T-helper 1 cell treated with Interleukin-12 subunit alpha and Interleukin-12 subunit beta and Interleukin-4 antibody, amounts not matched to agents 30 μg/mL and 1 μg/mL, for 36 hours (primary cell): ENCODE results near the gene TIGD4.

Source experiments
- H3K27ac Mint-ChIP-seq: one replicate; pipeline ENCODE4 v1.8.0; 2021; ENCODE audit warnings: mild to moderate bottlenecking, mixed read lengths
- H3K27me3 Mint-ChIP-seq: one replicate; pipeline ENCODE4 v1.8.0; 2021; ENCODE audit warnings: low read depth, mixed read lengths
- H3K36me3 Mint-ChIP-seq: one replicate; pipeline ENCODE4 v1.8.0; 2021; ENCODE audit warnings: low read depth, mixed read lengths
- H3K4me1 Mint-ChIP-seq: one replicate; pipeline ENCODE4 v1.8.0; 2021; ENCODE audit warnings: low read depth, mixed read lengths
- H3K4me3 Mint-ChIP-seq: one replicate; pipeline ENCODE4 v1.8.0; 2021; ENCODE audit warnings: mild to moderate bottlenecking, moderate library complexity, mixed read lengths
- H3K9me3 Mint-ChIP-seq: one replicate; pipeline ENCODE4 v1.8.0; 2021; ENCODE audit warnings: mixed read lengths

TIGD4 gene

GRCh38 chr4:152779513-152780266, at the start of gene TIGD4, which contains the start of gene ARFIP1:
Gene TIGD4 (minus strand): TSS chr4:152779730. CDS start chr4:152771004, 8,726 bp downstream.
Gene ARFIP1 (plus strand): TSS chr4:152779954. CDS start chr4:152829634, 49,680 bp downstream.
- peaks cover 24% of the 10 kb centered on the region for H3K27me3 Mint-ChIP-seq
- H3K9me3 Mint-ChIP-seq = no peaks in the 10 kb centered on the region
- peaks cover 11% of the 10 kb centered on the region for H3K36me3 Mint-ChIP-seq
- peak within 1 kb of the TSS; percentile 94 for H3K27ac Mint-ChIP-seq
- H3K4me1 Mint-ChIP-seq = peaks cover 36% of the 10 kb centered on the region
- H3K4me3 Mint-ChIP-seq = peak within 1 kb of the TSS; percentile 97

GRCh38 chr4:152828122-152828521, 48.6 kb upstream of the TIGD4 start:
- Mint-ChIP-seq H3K4me3 (no peak overlapping the region), H3K4me1 (peaks cover under 1% of the 10 kb centered on the region), H3K36me3 (peaks cover 14% of the 10 kb centered on the region), H3K9me3 (peaks cover 6% of the 10 kb centered on the region), H3K27ac (no peak overlapping the region), H3K27me3 (no peaks in the 10 kb centered on the region)

DNA sequence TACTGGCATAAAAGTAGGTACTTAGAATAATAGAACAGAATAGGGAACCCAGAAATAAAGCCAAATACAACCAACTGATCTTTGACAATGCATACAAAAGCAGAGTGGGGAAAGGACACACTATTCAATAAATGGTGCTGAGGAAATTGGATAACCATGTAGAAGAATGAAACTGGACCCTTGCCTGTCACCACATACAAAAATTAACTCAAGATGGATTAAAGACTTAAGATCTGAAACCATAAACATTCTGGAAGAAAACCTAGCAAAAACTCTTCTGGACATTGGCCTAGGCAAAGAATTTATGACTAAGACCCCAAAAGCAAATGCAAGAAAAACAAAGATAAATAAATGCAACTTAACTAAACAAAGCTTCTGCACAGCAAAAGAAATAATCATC, 45.8 kb upstream of the TIGD4 start:
- peaks cover 12% of the 10 kb centered on the region for H3K36me3 Mint-ChIP-seq
- H3K4me1 Mint-ChIP-seq = peaks cover 3% of the 10 kb centered on the region
- H3K27ac Mint-ChIP-seq = no peak overlapping the region
- H3K9me3 Mint-ChIP-seq = peaks cover 9% of the 10 kb centered on the region
- no peaks in the 10 kb centered on the region for H3K27me3 Mint-ChIP-seq
- H3K4me3 Mint-ChIP-seq = no peak overlapping the region

DNA sequence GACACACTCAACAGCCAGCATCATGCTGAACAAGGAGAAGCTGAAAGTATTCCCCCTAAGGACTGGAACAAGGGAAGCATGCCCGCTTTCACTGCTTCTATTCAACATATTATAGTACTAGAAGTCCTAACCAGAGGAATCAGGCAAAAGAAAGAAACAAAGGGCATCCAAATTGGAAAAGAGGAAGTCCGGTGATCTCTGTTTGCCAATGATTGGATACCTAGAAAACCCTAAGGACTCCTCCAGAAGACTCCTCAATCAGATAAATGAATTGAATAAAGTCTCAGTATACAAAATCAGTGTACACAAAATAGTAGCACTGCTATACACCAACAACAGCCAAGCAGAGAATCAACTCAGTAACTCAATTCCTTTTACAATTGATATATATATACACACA, 45.0 kb upstream of the TIGD4 start:
- peaks cover 9% of the 10 kb centered on the region for H3K9me3 Mint-ChIP-seq
- no peak overlapping the region for H3K27ac Mint-ChIP-seq
- H3K4me1 Mint-ChIP-seq = peaks cover 3% of the 10 kb centered on the region
- H3K4me3 Mint-ChIP-seq = no peak overlapping the region
- H3K36me3 Mint-ChIP-seq = peaks cover 12% of the 10 kb centered on the region
- no peaks in the 10 kb centered on the region for H3K27me3 Mint-ChIP-seq

- H3K4me1 Mint-ChIP-seq = peaks cover 8% of the 10 kb centered on the region
- peaks cover 17% of the 10 kb centered on the region for H3K9me3 Mint-ChIP-seq
- H3K27me3 Mint-ChIP-seq = no peaks in the 10 kb centered on the region
- no peak overlapping the region for H3K27ac Mint-ChIP-seq
- H3K36me3 Mint-ChIP-seq = peaks cover 14% of the 10 kb centered on the region
- no peak overlapping the region for H3K4me3 Mint-ChIP-seq
Observed at GRCh38 chr4:152822323-152822722, 42.8 kb upstream of the TIGD4 start.

GRCh38 chr4:152820073-152820472, 40.5 kb upstream of the TIGD4 start:
- Mint-ChIP-seq H3K4me3 (no peak overlapping the region), H3K4me1 (peaks cover 18% of the 10 kb centered on the region), H3K36me3 (peaks cover 33% of the 10 kb centered on the region), H3K27ac (no peak overlapping the region), H3K27me3 (no peaks in the 10 kb centered on the region), H3K9me3 (peaks cover 35% of the 10 kb centered on the region)

GRCh38 chr4:152819026-152819645, 39.6 kb upstream of the TIGD4 start:
- Mint-ChIP-seq H3K4me3 (no peak overlapping the region), H3K36me3 (peaks cover 40% of the 10 kb centered on the region), H3K4me1 (peaks cover 18% of the 10 kb centered on the region), H3K27ac (no peak overlapping the region), H3K9me3 (peaks cover 39% of the 10 kb centered on the region), H3K27me3 (no peaks in the 10 kb centered on the region)

- peaks cover 15% of the 10 kb centered on the region for H3K4me1 Mint-ChIP-seq
- H3K9me3 Mint-ChIP-seq = peaks cover 52% of the 10 kb centered on the region
- H3K27ac Mint-ChIP-seq = peak overlapping the region; percentile 8
- H3K4me3 Mint-ChIP-seq = no peak overlapping the region
- no peaks in the 10 kb centered on the region for H3K27me3 Mint-ChIP-seq
- peaks cover 47% of the 10 kb centered on the region for H3K36me3 Mint-ChIP-seq
Observed at GRCh38 chr4:152817331-152817730, 37.8 kb upstream of the TIGD4 start.

- H3K4me1 Mint-ChIP-seq = peaks cover 15% of the 10 kb centered on the region
- peaks cover 47% of the 10 kb centered on the region for H3K9me3 Mint-ChIP-seq
- H3K27me3 Mint-ChIP-seq = no peaks in the 10 kb centered on the region
- H3K36me3 Mint-ChIP-seq = peaks cover 52% of the 10 kb centered on the region
- H3K4me3 Mint-ChIP-seq = no peak overlapping the region
- H3K27ac Mint-ChIP-seq = no peak overlapping the region
Observed at GRCh38 chr4:152815078-152815477, 35.5 kb upstream of the TIGD4 start.

DNA sequence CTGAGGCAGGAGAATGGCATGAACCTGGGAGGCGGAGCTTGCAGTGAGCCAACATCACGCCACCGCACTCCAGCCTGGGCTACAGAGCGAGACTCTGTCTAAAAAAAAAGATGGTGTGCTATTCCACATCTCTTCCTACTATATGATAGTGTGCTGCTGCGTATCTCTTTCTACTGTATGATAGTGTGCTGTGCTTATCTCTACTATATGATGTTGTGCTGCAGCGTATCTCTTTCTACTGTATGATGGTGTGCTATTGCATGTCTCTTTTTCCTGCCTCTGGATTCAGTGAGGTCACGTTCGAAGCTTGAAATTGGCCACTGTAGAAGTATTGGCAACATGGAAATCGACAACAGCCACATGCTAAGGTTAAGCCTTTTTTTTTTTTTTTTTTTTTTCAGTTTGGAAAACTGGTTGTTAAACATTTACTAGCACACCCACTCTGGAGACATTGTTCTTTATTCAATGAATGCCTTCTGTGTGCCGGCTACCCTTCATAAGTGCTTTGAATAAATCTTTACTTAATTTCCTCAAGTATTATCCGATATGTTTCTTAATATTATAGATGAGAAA, 31.3 kb upstream of the TIGD4 start:
- no peak overlapping the region for H3K4me3 Mint-ChIP-seq
- H3K27ac Mint-ChIP-seq = no peak overlapping the region
- H3K36me3 Mint-ChIP-seq = peaks cover 37% of the 10 kb centered on the region
- peaks cover 12% of the 10 kb centered on the region for H3K4me1 Mint-ChIP-seq
- peaks cover 29% of the 10 kb centered on the region for H3K9me3 Mint-ChIP-seq
- H3K27me3 Mint-ChIP-seq = no peaks in the 10 kb centered on the region

- H3K27ac Mint-ChIP-seq = no peak overlapping the region
- H3K4me3 Mint-ChIP-seq = no peak overlapping the region
- H3K4me1 Mint-ChIP-seq = peaks cover 12% of the 10 kb centered on the region
- H3K9me3 Mint-ChIP-seq = peaks cover 16% of the 10 kb centered on the region
- H3K36me3 Mint-ChIP-seq = peaks cover 23% of the 10 kb centered on the region
- H3K27me3 Mint-ChIP-seq = no peaks in the 10 kb centered on the region
Observed at GRCh38 chr4:152808670-152809069, 29.1 kb upstream of the TIGD4 start.

- peak overlapping the region; percentile 3 for H3K4me3 Mint-ChIP-seq
- peaks cover 14% of the 10 kb centered on the region for H3K36me3 Mint-ChIP-seq
- peaks cover 12% of the 10 kb centered on the region for H3K4me1 Mint-ChIP-seq
- peaks cover 8% of the 10 kb centered on the region for H3K9me3 Mint-ChIP-seq
- no peak overlapping the region for H3K27ac Mint-ChIP-seq
- H3K27me3 Mint-ChIP-seq = no peaks in the 10 kb centered on the region
Observed at GRCh38 chr4:152807294-152807829, 27.8 kb upstream of the TIGD4 start.

GRCh38 chr4:152806501-152807125, 27.1 kb upstream of the TIGD4 start:
- Mint-ChIP-seq H3K4me3 (no peak overlapping the region), H3K27me3 (no peaks in the 10 kb centered on the region), H3K9me3 (peaks cover 8% of the 10 kb centered on the region), H3K27ac (no peak overlapping the region), H3K4me1 (peaks cover 12% of the 10 kb centered on the region), H3K36me3 (peaks cover 13% of the 10 kb centered on the region)

DNA sequence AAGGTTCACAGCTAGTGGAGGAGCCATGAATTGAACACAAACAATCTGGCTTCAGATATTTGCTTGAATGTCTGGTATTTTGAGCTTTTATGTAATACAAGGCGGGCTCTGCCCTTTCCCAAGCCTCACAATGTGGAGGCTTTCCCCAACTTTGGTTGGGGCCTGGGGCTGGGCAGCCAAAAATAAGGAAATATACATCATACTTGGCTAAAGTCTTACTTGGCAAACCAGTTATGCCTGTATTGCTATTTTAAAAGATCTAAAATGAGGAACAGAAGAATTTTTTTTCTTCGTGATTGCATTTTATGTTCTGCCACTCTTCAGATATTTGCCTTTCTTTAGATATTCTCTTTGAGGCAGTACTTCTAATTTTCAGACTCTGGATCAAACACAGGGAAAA, 26.3 kb upstream of the TIGD4 start:
- H3K9me3 Mint-ChIP-seq = peaks cover 3% of the 10 kb centered on the region
- no peak overlapping the region for H3K4me3 Mint-ChIP-seq
- no peak overlapping the region for H3K27ac Mint-ChIP-seq
- no peaks in the 10 kb centered on the region for H3K27me3 Mint-ChIP-seq
- H3K36me3 Mint-ChIP-seq = peaks cover 8% of the 10 kb centered on the region
- peaks cover 12% of the 10 kb centered on the region for H3K4me1 Mint-ChIP-seq
